Sigmoid colon (tissue), 7 donors: Measurements from ENCODE around the gene MYH10. TPM values are rescaled to one million over a fixed set of nuclear protein-coding genes. Genes with fewer than 3 reads are reported as not detected.

Experiments
- DNase-seq: peaks from one replicate; pipeline ENCODE4 v3.0.0-alpha.2; 2019
- H3K27ac ChIP-seq, 4 donors: fragments of 200-600 bp; sonication (generic); one replicate each; pipeline ENCODE4 v1.5.1; 2016 to 2019; ENCODE audit warnings: mild to moderate bottlenecking in 1 of 4
- H3K27me3 ChIP-seq, 3 donors: fragments of 200-600 bp; sonication (generic); one replicate each; pipeline ENCODE4 v1.5.1; 2019; ENCODE audit warnings: mild to moderate bottlenecking in 1 of 3
- H3K36me3 ChIP-seq, 4 donors: fragments of 200-600 bp; sonication (generic); one replicate each; pipeline ENCODE4 v1.5.1; 2016 to 2019
- H3K4me1 ChIP-seq, 4 donors: fragments of 200-600 bp; sonication (generic); one replicate each; pipeline ENCODE4 v1.5.1; 2017 to 2019
- H3K4me3 ChIP-seq, 4 donors: fragments of 200-600 bp; sonication (generic); one replicate each; pipeline ENCODE4 v1.5.1; 2017 to 2019; ENCODE audit warnings: mild to moderate bottlenecking in 2 of 4, moderate library complexity in 1 of 4
- H3K9me3 ChIP-seq, 4 donors: fragments of 200-600 bp in 3 of 4; sonication (generic) in 3 of 4; one replicate each; pipeline versions ENCODE4 v1.5.1 to v1.6.1; 2013 to 2019
- EP300 ChIP-seq, 4 donors: sonication (generic); formaldehyde crosslinking; IDR thresholded peaks; one replicate each; pipeline ENCODE4 v1.6.1; 2017; ENCODE audit warnings: antibody characterized with exemption in 4 of 4
- POLR2A ChIP-seq, 2 donors: fragments of 450-650 bp; IDR thresholded peaks; one replicate each; pipeline ENCODE4 v1.6.1; 2016; ENCODE audit warnings: antibody characterized with exemption in 2 of 2, mild to moderate bottlenecking in 2 of 2, moderate library complexity in 2 of 2
- POLR2AphosphoS5 ChIP-seq, 4 donors: sonication (generic); formaldehyde crosslinking; IDR thresholded peaks; one replicate each; pipeline ENCODE4 v1.6.1; 2017; ENCODE audit warnings: antibody characterized with exemption in 4 of 4
- WGBS, 2 donors: extraction: QIAGEN DNeasy Blood & Tissue Kit; methylation state at CpG; one replicate each; pipeline ENCODE4 v1.1.7; 2013; 5-methylcytosine and 5-hydroxymethylcytosine counted together
- intact Hi-C: fragments of 100-400 bp; cut with DNase I; formaldehyde crosslinking; loops from one replicate; pipeline ENCODE4 v1.15.1; 2023
- polyA plus RNA-seq, 3 donors: library from polyadenylated mRNA; stranded (reverse); fragments of 200-250 nt; gene quantifications; one replicate each; pipeline ENCODE4 v1.2.3, GENCODE V29; 2013
- total RNA-seq, 4 donors: library from RNA; depleted of rRNA; stranded (reverse); fragments of >200 nt; gene quantifications; one replicate each; pipeline ENCODE4 v1.1.0, GENCODE V29; 2016
- TF ChIP-seq, protein P1 (sequence below), 4 experiments: fragments of 450-650 bp in 3 of 4; fragments of 200-600 bp in 1 of 4; IDR thresholded peaks; one replicate each; pipeline ENCODE4 v1.5.1; 2016 to 2019; ENCODE audit warnings: antibody characterized with exemption in 4 of 4, mild to moderate bottlenecking in 3 of 4, moderate library complexity in 2 of 4
- donor health status: healthy with polysubstance abuse.
- donor health status: Bipolar disorder and iron deficiency.
- donor health status: healthy.

Gene MYH10
- total and polyA plus RNA-seq, 7 donors: 0.92 to 34.6 (median 22.8) TPM

DNA sequence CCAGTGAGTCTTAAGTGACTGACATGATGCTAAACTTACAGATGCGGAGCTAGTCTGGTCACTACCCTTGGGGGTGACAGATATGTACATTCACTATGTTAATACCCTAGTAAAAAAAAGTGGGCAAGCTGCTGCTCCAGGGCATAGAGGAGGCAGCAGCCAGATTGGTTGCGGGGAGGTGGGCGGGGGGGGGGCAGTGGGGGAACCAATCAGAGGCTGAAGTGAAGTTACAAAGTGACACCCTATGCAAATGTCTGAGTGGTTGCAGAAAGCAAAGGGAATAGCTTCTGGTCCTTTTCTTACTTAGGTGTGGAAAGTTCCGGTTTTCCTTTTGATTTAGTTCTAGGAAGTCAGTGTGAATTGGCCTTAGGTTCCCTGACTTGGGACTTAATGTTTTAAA lies 182.7 kb downstream of the MYH10 start:
- intact Hi-C loops: no loop called here
- peaks cover 8 to 88% (median 35%) of the 10 kb centered on the region in 4 donors for H3K36me3 ChIP-seq
- 93 to 96% methylated on average over 4 of the region's 4 CpGs for WGBS, 2 donors
- no peak overlapping the region for H3K4me3 ChIP-seq
- H3K4me1 ChIP-seq: peaks cover 0 to 10% (median 2%) of the 10 kb centered on the region in 4 donors
- no peak overlapping the region for H3K27ac ChIP-seq
- DNase-seq: no peak
- H3K27me3 ChIP-seq: no peaks in the 10 kb centered on the region
- H3K9me3 ChIP-seq: no peaks in the 10 kb centered on the region
- TF ChIP-seq POLR2AphosphoS5 (IDR thresholded peaks at IDR 0.05) (no peak), POLR2A (IDR thresholded peaks at IDR 0.05) (no peak), EP300 (IDR thresholded peaks at IDR 0.05) (no peak)
- TF ChIP-seq, protein P1, sequence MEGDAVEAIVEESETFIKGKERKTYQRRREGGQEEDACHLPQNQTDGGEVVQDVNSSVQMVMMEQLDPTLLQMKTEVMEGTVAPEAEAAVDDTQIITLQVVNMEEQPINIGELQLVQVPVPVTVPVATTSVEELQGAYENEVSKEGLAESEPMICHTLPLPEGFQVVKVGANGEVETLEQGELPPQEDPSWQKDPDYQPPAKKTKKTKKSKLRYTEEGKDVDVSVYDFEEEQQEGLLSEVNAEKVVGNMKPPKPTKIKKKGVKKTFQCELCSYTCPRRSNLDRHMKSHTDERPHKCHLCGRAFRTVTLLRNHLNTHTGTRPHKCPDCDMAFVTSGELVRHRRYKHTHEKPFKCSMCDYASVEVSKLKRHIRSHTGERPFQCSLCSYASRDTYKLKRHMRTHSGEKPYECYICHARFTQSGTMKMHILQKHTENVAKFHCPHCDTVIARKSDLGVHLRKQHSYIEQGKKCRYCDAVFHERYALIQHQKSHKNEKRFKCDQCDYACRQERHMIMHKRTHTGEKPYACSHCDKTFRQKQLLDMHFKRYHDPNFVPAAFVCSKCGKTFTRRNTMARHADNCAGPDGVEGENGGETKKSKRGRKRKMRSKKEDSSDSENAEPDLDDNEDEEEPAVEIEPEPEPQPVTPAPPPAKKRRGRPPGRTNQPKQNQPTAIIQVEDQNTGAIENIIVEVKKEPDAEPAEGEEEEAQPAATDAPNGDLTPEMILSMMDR (IDR thresholded peaks at IDR 0.05): no peak

DNA sequence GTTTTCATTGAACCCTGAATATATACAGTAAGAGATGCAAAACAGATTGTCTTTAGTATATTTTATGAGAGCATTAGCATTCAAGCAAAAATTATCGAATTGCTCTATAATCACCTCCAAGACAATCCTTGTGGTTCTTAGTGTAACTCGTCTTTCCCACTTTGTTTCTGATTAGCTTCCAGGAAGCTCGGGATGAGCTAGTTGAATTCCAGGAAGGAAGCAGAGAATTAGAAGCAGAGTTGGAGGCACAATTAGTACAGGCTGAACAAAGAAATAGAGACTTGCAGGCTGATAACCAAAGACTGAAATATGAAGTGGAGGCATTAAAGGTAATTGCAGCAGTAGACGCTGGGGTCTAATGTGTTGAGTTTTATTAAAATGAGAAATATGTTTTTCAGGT lies 185.0 kb downstream of the MYH10 start:
- peaks cover 0 to 24% (median 4%) of the 10 kb centered on the region in 4 donors for H3K4me1 ChIP-seq
- no peak for TF ChIP-seq EP300 (IDR thresholded peaks at IDR 0.05)
- TF ChIP-seq, protein P1 (IDR thresholded peaks at IDR 0.05): no peak
- no peak for TF ChIP-seq POLR2A (IDR thresholded peaks at IDR 0.05)
- WGBS, 2 donors: 82 to 85% methylated on average over 4 of the region's 4 CpGs
- peaks cover 8 to 67% (median 19%) of the 10 kb centered on the region in 4 donors for H3K36me3 ChIP-seq
- no peaks in the 10 kb centered on the region for H3K9me3 ChIP-seq
- intact Hi-C loops: no loop called here
- H3K27ac ChIP-seq: no peak overlapping the region
- no peak overlapping the region for H3K4me3 ChIP-seq
- H3K27me3 ChIP-seq: no peaks in the 10 kb centered on the region
- DNase-seq: no peak

DNA sequence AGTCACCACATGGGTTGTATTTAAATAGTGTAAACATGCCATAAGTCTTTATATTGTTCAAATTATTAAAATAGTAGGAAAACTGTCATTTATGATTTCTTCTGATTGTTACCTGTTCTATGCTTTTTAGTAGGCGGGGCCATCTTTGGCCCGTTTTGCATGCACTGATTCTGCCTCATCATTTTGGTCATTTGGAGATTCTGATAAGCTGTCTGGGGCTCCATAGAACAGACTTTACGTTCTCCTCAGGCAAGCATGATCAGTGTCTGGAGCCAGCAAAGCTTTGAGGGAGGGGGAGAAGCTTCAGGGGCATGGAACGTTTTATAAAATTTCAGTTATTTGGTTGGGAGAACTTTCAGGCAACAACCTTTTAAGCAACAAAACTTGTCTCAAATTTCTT lies 186.0 kb downstream of the MYH10 start:
- TF ChIP-seq, protein P1 (IDR thresholded peaks at IDR 0.05): no peak
- no peak for TF ChIP-seq POLR2AphosphoS5 (IDR thresholded peaks at IDR 0.05)
- no peak for TF ChIP-seq EP300 (IDR thresholded peaks at IDR 0.05)
- no peak for TF ChIP-seq POLR2A (IDR thresholded peaks at IDR 0.05)
- no peak for DNase-seq
- no peaks in the 10 kb centered on the region for H3K27me3 ChIP-seq
- intact Hi-C loops: no loop called here
- no peak overlapping the region for H3K4me3 ChIP-seq
- whole genome bisulfite sequencing, 2 donors: 86% methylated on average over 4 of the region's 4 CpGs
- peaks cover 8 to 57% (median 16%) of the 10 kb centered on the region in 4 donors for H3K36me3 ChIP-seq
- no peaks in the 10 kb centered on the region for H3K9me3 ChIP-seq
- no peak overlapping the region for H3K27ac ChIP-seq
- H3K4me1 ChIP-seq: peaks cover 0 to 24% (median 4%) of the 10 kb centered on the region in 4 donors

DNA sequence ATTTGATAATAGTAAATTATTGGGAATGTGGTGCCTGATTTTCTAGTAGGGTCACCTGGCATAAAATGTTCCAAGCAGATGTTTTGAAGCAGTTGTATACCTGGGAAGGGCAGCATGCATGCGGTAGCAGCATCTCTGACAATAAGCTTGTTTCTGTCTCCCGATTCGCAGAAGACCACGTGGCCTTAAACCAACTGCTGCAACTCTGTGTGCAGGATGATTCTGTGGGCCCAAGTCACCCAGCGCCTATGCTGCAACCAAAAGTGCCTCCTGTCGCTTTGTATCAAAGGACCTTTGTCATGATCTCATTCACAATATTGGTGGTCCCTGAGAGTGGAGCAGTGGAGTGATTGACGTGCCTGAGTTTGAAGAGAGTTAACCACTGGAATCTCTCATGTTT lies 186.8 kb downstream of the MYH10 start:
- Histone ChIP-seq H3K4me3 (no peak overlapping the region), H3K27me3 (no peaks in the 10 kb centered on the region), H3K4me1 (peaks cover 0 to 24% (median 4%) of the 10 kb centered on the region in 4 donors), H3K9me3 (no peaks in the 10 kb centered on the region), H3K27ac (no peak overlapping the region), H3K36me3 (peaks cover 7 to 50% (median 9%) of the 10 kb centered on the region in 4 donors)
- no peak for DNase-seq
- intact Hi-C loops: no loop called here
- TF ChIP-seq, protein P1 (IDR thresholded peaks at IDR 0.05): no peak
- TF ChIP-seq POLR2A (IDR thresholded peaks at IDR 0.05): no peak
- no peak for TF ChIP-seq EP300 (IDR thresholded peaks at IDR 0.05)
- TF ChIP-seq POLR2AphosphoS5 (IDR thresholded peaks at IDR 0.05): no peak
- 92% methylated on average over 7 of the region's 7 CpGs for WGBS, 2 donors

DNA sequence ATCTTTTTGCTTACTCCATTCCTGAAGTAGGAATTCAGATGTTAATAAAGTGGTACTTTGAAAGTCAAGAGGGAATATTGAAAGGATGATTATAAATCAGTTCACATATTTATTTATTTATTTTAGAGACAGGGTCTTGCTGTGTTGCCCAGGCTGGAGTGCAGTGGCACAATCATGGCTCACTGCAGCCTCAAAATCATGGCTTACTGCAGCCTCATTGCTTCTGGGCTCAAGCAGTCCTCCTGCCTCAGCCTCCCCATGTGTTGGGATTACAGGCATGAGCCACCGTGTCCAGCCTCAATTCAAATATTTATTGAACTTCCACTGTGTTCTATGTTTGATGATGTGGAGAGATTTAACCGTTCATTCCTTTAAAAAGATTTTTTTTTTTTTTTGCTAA lies 188.2 kb downstream of the MYH10 start:
- H3K4me1 ChIP-seq: peaks cover 0 to 38% (median 16%) of the 10 kb centered on the region in 4 donors
- no peak for DNase-seq
- no peak overlapping the region for H3K4me3 ChIP-seq
- no peaks in the 10 kb centered on the region for H3K9me3 ChIP-seq
- intact Hi-C loops: no loop called here
- no peaks in the 10 kb centered on the region for H3K27me3 ChIP-seq
- no peak overlapping the region for H3K27ac ChIP-seq
- WGBS, 2 donors: 94 to 96% methylated on average over 2 of the region's 2 CpGs
- TF ChIP-seq EP300 (IDR thresholded peaks at IDR 0.05): no peak
- TF ChIP-seq, protein P1 (IDR thresholded peaks at IDR 0.05): no peak
- no peak for TF ChIP-seq POLR2A (IDR thresholded peaks at IDR 0.05)
- TF ChIP-seq POLR2AphosphoS5 (IDR thresholded peaks at IDR 0.05): no peak
- H3K36me3 ChIP-seq: peaks cover 4 to 36% (median 8%) of the 10 kb centered on the region in 4 donors
